NCI-H1048 (cell line): ENCODE data around the gene ZNF224.
"Not testable (repeated sequence)": the region's sequence is repeated elsewhere in the genome, so short reads cannot be mapped to it uniquely, and the experiment has no call there.

Experiments used
- DNase-seq: peaks from one replicate; lab custom pipeline; 2025; lab: John Stamatoyannopoulos, UW

The ZNF224 gene

DNA sequence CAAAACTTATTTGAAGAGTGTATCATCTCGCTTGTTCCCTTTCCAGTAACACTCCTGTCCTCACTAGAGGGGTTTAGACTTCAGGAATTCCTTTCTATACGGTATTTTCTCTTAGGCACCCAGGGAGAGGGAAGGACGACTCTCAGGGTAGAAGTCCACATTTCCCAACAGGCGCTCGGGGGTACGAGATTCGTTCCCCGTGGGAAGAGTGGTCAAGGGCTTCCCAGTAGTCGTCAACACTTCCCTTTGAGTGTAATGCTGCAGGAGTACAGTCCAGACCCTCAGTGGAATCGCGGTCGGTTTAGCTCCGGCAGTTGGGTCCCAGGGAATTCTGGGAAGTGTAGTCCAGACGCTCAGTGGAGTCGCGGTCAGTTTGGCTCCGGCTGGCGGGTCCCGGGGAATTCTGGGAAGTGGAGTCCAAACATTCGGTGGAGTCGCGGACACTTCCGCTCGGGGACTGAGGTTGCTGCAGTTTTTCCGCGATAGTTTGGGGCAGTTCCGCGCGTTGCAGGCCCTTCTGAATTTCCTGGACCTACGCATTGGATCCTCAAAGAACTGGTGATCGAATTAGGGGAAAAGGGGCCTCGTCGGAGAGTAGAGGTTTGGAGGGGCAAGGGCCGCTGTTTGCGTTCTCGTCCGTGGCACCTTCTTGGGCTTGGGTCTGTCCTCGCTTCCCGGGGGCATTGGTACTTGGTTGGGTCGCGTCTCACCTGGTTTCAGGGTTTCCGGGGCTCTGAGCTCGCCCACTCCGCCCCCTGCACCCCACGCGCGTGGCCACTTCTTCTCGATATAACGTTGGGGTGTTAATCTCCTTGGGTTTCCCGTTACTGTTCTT, at the start of gene ZNF224:
Gene ZNF224, plus strand, starts transcription at position 431 of the 835 bp plus-strand sequence. CDS start 3,513 bp downstream, outside the sequence.
- peak; percentile 72 for DNase-seq

DNA sequence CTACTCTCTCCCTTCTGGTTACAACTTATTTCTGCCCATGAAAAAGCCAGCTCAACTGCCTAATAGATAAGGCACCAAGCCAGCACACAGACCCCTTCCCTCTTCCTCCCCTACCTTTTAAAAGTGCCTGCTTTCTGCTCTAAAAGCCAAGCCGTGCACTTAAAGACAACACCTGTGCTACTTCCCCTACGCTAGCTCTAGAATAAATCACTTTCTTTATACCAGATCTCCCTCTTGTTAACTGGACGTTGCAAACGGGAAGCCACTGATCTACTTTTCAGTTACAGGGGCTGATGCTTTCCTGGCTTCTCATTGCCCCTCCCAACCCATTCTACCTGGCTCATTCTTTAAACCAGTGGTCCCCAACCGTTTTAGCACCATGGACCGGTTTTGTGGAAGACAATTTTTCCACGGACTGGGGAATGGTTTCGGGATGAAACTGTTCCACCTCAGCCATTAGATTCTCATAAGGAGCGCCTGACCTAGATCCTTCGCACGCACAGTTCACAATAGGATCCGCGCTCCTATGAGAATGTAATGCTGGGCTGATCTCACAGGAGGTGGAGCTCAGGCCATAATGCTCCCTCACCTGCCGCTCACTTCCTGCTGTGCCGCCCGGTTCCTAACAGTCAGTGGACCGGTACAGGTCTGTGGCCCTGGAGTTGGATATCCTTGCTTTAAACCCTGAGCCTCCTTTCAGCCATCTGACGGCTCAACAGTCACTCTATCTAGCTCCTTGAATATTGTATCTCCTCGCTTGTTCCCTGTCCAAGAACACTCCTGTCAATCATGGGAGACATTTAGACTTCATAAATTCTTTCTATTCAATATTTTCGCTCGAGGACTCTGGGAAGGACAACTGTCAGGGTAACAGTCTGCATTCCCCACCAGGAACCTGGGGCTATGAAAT, 43.2 kb upstream of the ZNF224 start:
- no peak for DNase-seq

DNA sequence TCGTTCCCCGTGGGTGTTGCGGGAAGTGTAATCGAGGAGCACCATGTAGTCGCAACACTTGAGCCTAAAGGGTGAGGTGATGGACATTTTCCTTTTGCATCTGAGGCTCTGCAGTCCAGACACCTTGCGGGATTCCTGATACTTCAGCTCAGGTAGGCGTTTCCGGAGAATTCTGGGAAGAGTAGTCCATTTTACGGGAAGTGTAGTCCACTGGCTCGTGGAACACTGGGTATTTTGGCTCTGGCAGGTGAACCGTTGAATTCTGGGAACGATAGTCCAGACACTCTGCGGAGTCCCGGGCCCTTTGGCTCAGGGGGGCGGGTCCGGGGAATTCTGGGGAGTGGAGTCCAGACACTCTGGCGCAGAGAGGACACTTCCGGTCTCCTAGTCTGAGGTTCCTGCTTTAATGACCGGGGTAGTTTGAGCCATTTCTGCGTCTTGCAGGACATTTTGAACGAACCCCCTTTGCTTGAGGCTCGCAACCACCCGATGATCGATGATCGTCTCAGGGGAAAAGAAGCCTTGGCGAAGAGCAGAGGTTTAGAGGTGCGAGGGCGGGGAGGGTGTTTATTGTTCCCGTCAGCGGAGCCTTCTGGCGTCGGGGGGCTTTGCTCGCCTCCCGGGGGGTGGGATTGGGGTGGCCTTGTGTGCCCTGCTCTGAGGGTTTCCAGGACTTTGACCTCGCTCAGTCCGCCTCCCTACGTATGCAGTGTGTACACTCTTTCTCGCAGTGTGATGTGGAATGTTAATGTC, 42.3 kb upstream of the ZNF224 start, which contains the start of gene ZNF223:
Gene ZNF223, plus strand, starts transcription at position 387 of the 753 bp plus-strand sequence. CDS start 3,141 bp downstream, outside the sequence.
- DNase-seq, result no peak

DNA sequence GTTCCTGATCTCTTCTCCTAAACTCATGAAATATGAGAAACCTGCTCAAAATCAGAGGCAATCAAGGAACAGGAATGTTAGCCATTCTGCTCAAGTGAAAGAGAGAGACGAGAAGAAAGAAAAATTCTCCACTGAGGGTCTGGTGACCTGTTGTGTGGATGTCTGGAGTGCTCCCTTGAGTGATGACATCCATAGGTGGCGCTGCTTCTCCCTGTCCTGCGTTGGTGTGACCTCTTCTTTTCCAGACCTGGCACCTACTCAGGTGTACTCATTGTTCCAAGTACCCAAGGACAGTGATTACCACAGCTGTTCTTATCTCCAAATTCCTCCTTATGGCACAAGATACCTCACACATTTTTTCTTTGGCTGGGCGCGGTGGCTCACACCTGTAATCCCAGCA, 38.3 kb upstream of the ZNF224 start:
- DNase-seq, result no peak

DNA sequence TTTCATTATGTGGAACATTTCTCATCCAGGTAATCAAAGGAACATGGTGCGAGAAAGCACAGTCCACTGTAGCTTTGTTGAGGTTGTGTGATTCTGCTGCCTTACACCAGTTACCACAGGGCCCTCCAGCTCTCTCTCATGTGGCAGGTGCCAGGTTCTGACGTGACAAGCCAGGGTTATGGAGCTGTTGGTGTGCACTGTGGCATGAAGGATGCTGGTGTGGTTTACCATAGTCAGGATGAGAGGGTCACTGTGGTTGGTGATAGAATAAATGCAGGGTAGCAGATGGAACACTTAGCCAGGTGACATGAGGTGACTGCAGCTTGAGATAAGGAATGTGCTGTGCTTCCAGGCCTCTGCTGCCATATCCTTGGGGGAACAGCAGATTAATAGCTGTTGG, 34.9 kb upstream of the ZNF224 start:
- no peak for DNase-seq

DNA sequence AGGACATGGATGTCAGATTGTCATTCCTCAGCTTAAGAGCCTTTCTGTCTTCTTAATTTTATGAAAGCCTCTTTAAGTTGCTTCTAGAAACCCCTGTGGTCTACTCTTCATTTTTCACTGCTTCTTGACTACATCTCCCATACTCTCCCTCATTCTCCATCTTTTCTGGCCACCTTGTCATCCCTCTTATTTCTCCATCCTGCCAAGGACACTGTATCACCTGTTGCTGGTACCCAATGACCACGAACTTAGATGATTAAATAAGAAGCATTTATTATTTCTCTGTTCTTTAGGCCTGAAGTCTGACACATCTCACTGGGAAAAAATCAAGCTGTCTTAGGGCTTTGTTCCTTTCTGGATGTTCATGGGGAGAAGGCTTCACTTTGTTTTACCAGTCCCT, 33.1 kb upstream of the ZNF224 start:
- no peak for DNase-seq

DNA sequence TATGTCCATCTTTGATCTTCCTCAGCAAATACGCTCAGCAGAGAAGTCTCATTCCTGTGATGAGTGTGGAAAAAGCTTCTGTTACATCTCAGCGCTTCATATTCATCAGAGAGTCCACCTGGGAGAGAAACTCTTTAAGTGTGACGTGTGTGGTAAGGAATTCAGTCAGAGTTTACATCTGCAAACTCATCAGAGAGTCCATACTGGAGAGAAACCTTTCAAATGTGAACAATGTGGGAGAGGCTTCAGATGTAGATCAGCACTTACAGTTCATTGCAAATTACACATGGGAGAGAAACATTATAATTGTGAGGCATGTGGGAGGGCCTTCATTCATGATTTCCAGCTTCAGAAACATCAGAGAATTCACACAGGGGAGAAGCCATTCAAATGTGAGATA, 27.9 kb upstream of the ZNF224 start:
- no peak for DNase-seq

DNA sequence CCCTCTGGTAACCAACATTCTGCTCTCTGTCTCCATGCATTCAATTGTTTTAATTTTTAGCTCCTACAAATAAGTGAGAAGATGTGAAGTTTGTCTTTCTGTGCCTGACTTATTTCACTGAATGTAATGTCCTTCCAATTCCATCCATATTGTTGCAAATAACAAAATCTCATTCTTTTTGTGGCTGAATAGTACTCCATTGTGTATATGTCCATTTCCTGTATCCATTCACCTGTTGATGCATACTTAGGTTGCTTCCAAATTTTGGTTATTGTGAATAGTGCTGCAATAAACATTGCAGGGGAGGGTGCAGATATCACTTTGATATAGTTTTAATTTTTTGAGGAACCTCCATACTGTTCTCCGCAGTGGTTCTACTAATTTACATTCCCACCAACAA, 24.7 kb upstream of the ZNF224 start:
- no peak for DNase-seq

DNA sequence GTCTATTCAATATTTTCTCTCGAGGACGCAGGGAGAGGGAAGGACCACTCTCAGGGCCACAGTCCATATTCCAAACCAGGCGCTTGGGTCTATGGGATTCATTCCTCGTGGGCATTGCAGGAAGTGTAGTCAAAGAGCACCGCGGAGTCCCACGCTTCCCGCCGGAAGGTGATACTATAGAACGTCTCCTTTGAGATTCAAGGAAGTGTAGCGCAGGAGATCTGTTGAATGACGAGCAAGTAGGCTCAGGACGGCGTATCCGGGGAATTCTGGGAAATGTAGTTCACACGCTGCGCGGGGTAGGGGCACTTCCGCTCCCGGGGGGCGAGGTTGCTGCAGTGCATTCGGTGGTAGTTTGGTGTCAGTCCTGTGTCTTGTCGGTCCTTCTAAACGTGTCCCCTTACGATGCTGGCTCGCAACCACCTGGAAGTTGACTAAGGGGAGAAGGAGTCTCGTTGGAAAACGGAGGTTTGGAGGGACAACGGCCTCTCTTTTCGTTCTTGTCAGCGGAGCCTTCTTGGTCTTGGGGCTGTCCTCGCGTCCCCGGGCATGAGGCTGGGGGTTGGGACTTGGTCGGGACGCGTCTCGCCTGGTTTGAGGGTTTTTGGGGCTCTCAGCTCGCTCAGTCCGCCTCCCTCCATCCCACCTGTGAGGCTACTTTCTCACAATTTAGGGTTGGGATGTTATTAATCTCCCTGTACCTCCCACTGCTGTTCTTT, 22.2 kb upstream of the ZNF224 start, which contains the start of gene ZNF284:
Gene ZNF284, plus strand, starts transcription at position 336 of the 719 bp plus-strand sequence. CDS start 4,231 bp downstream, outside the sequence.
- DNase-seq, result no peak

DNA sequence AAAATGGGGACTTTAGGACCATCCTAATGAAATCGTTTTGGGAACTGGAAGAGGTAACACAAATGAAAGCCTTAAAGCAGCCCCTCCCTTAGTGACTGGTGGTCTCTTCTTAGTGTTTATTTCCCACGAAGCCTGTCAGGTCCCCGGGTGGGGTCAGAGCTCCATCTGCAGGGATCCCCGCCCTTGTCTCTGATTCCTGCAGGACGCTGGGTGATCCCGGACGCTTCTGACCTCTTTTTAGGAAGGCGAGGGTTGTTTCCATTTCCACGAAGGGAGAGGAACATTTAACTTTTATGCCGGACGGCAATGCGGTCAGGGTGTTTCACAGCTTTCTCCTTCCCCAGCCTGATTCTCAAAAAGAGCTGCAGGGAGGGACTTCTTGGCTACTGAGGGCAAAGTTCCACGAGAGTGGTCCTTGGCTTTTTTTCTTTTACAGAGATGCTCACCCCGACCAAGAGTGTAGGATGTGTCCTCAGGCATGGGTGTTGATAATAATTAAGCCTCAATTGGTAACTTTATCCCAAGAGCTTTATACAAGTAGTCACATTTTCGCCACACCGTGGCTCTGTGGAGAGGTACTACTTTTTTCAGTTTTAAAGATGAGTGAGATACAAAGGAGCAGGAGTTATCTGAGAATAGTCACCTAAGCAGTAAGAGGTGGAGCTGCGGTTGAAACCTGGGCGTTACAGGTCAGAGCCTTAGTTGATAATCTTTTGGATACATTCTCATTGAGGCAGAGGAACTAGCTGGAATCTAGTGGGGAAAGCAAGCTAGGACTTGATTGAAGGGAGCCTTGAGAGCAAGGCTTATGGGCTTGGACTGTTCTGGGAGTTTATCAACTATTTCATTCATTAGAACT, 21.4 kb upstream of the ZNF224 start:
- no peak for DNase-seq

DNA sequence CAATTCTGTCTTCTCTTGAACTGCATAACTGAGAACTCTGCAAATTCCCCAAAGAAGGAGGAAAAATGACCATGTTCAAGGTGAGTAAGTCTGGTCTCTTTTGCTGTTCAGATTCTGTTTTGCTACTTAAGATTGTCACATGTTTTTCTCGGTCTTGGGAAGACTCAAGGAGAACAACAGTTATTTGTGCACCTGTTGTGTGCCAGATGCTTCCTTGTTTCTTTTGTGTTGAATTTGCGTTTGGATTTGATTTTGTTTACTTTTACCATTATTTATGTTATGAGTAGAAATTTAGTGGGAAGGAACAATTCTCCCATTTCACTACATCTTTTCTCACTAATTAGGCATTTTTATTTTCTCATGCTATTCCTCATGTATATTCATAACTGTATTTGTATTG, 17.8 kb upstream of the ZNF224 start:
- DNase-seq, result no peak

DNA sequence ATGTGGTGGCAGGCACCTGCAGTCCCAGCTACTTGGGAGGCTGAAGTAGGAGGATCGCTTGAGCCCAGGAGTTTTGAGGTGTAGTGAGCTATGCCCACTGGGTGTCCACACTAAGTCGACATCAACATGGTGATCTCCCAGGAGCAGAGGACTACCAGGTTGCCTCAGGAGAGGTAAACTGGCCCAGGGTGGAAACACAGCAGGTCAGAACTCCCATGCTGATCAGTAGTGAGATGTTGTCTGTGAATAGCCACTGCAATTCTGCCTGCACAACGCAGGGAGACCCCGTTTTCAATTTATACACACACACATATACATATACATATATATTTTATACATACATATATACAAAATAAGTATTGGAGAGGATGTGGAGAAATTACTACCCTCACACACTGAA, 2.1 kb upstream of the ZNF224 start:
- DNase-seq, result no peak

DNA sequence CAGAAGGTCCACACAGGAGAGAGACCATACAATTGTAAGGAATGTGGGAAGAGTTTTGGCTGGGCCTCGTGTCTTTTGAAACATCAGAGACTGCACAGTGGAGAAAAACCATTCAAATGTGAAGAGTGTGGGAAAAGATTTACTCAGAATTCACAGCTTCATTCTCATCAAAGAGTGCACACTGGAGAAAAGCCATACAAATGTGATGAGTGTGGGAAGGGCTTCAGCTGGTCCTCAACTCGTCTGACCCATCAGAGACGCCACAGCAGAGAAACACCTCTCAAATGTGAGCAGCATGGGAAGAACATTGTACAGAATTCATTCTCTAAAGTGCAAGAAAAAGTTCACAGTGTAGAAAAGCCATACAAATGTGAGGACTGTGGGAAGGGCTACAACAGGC, 13.6 kb downstream of the ZNF224 start:
- DNase-seq, result no peak

DNA sequence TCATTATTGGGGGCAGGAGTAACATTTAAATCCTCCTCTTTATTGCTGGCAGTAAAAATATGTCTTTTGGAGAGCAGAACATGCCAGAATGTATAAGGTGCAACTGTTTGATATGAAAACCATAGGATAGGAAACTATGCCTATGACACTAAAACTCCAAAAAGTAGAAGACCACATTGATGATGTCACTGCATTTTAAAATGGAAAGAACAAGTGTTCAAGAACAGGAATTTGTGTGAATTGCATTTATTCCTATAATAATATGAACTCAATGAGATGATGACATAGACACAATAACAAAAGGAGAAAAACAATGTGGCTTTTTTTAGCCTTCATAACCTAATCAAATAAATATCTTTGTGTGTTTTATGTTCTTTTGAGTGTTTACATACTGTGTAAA, 15.3 kb downstream of the ZNF224 start:
- no peak for DNase-seq

DNA sequence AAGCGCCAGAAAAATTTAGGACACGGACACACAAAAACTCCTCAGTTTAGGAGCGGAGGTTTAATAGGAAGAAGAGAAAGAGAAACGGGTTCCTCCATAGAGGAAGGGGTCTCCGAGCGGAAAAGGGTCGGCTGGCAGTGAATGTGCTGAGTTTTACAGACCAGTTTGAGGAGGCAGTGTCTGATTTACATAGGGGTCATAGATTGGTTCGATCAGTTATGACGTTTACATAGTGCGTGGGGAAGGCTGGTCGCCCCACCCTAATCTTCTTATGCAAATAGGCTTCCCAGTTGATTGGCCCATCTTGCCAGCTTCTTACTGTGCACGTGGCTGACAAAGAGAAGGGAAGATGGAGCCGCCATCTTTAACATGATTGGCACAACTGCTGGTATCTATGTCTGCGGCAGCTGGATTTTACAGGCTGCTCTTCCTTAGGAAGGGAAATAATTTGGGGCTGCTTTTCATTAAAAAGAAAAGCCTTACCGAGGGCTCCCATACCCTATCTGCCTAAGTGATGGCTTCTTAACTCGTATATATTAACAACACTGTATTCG, 17.8 kb downstream of the ZNF224 start:
- peak; percentile 48 for DNase-seq

DNA sequence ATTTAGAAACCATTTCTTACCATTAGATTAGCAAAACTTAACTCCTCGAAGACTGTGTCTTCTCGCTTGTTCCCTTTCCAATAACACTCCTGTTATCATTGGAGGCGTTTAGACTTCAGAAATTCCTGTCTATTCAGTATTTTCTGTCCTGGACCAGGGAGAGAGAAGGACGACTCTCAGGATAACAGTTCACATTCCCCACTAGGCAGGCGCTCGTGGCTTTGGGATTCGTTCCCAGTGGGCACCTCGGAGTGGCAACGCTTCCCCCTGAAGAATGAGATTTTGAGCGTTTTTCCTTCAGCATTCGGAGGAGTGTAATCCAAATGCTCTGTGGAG, 18.6 kb downstream of the ZNF224 start:
- no peak for DNase-seq

DNA sequence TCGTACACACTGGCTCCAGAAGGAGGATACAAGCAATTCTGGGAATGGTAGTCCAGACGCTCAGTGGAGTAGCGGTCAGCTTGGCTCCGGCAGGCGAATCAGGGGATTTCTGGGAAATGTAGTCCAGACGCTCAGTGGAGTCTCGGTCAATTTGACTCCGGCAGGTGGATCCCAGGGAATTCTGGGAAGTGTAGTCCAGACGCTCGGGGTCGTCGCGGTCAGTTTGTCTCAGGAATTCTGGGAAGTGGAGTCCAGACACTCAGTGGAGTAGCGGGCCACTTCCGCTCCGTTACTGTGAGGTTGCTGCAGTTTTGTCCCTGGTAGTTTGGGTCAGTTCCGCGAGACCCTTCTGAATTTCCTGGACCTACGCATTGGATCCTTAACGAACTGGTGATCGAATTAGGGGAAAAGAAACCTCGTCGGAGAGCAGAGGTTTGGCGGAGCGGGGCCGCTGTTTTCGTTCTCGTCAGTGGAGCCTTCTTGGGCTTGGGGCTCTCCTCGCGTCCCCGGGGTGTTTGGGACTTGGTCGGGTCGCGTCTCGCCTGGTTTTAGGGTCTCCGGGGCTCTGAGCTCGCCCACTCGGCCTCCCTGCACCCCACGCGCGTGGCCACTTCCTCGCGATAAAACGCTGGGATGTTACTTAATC, 19.1 kb downstream of the ZNF224 start, which contains the start of gene ZNF225:
Gene ZNF225, plus strand, starts transcription at position 262 of the 646 bp plus-strand sequence. CDS start 2,429 bp downstream, outside the sequence.
- peak; percentile 98 for DNase-seq

DNA sequence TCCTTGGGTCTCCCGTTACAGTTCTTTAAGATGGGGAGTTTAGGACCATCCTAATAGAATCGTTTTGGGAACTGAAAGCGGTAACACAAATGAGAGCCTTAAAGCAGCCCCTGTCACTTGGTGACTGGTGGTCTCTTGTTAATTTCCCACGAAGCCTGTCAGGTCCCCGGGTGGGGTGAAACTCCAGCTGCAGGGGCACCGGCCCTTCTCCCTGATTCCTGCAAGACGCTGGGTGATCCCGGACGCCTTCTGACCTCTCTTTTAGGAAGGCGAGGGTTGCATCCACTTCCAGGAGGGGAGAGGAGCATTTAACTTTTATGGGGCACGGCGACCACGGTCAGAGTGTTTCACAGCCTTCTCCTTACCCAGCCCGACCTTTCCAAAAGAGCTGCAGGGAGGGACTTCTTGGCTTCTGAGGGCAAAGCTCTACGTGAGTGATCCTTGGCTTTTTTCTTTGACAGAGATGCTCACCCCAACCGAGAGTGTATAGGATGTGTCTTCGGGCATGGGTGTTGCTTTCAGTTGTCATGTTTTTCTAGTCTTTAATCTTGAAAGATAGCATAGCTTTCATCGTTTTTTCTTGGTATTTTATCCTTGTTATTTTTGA, 19.7 kb downstream of the ZNF224 start:
- no peak for DNase-seq

DNA sequence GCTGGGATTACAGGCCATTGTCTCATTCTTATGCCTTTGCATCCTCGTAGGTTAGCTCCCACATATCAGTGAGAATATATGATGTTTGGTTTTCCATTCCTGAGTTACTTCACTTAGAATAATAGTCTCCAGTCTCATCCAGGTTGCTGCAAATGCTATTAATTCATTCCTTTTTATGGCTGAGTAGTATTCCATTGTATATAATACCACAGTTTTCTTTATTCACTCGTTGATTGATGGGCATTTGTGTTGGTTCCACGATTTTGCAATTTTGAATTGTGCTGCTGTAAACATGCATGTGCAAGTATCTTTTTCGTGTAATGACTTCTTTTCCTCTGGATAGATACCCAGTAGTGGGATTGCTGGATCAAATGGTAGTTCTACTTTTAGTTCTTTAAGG, 27.0 kb downstream of the ZNF224 start:
- not testable (repeated sequence) for DNase-seq
